HG02763 (cell line): ENCODE results near the gene FJX1.
"Not testable (repeated sequence)": the region's sequence is repeated elsewhere in the genome, so short reads cannot be mapped to it uniquely, and the experiment has no call there.

ENCODE experiments used
- ATAC-seq: cut with Tn5 transposase; IDR thresholded peaks from one replicate; pipeline ENCODE4 v1.9.1; 2021; ENCODE audit warnings: mild to moderate bottlenecking, moderate library complexity; ENCODE audit not compliant: unreplicated experiment

The FJX1 gene

DNA sequence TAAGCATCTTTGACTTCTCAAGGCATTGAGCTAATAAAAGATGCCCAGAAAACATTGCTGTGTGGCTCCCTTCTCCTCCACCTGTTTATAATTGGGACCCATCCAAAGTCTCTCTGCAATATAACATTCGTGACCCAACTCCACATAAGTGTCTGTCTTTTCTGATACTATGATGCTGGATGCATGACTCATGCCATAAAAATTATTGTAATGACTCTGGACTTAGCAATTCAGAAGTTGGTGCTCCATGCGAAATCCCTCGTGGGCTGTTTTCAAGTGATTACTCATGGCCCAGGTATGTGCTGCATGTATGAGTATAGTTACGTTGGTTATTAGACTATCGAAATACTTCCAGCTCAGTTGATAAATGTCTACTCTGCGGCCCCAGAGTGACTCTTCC is 11.7 kb downstream of the FJX1 start:
- ATAC-seq: no peak

DNA sequence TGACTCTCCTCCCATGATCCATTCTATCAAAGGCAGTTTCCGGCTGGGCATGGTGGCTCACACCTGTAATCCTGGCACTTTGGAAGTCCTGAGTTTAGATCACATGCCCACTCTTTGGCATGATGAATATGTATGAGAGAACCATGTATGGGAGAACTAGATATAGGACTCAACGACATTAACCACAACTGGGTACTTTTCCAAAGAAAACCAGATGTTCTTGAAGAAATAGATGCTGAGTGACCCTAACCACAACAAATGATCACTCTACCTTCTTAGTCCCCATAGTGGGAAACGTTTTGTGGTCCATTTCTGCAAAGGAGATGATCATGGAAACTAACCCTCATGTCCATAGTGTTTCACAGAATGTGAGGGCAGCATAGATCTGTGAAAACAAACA is 13.6 kb downstream of the FJX1 start:
- no peak for ATAC-seq

DNA sequence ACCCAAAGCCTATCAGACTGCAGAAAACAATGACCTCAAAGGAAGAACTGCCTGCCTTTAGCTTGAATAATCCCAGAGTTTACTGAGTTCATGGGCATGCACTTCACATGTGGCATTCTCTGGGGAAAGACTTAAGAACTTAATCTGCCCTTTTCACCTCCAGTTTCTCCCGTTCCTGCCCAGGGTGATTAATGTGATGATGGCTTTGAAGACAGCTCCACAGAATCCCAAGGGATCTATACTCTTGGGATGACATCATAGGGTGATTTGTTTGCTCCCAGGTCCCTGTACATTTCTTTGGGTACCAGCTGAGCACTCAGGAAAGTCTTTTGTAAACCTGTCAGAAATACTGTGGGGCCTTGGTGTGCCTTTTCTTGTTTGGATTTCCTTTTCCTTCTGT is 14.0 kb downstream of the FJX1 start:
- ATAC-seq: no peak

DNA sequence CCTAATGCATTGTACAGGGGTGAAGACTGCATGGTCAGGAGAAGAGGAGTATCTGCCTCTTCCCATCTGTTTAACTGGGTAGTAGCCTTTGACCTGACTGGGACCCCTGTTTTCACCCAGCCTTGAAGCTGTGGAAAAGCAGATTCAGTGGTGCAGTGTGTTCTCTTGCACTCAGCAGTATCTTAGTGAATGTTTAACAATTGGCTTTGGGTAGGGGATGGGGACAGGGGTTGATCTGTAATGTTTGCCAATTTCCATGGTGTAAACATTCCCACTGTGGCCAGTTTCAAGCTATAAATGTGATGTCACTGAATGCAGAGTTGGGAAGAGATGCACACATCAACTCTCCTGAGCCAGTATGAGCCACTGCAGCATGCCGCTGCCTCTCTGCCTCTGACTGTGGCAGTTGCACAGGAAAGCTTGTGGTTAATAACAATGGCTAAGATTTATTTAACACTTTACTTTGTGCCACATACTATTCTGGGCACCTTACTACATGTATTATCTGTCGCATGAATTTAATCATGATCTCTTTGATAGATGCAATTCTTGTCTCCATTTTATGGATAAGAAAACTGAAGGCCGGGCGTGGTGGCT is 15.7 kb downstream of the FJX1 start:
- no peak for ATAC-seq

DNA sequence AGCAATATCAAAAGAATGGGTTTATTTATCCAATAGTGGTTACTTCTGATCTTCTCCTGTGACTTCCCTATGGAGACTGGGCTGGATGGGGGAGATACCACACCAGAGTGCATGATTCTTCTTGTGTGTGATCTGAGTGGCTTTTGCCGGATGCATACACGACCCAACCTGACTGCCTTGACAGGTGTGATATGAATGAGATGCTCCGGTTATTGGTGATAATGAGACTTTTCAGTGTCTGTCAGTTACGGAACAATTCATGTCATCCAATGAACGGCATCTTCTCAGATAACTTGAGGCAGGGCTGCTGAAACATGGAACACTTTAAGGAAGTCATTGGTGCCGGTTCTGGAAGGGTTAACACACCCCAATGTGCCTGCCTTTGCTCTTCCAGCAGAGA is 17.7 kb downstream of the FJX1 start:
- no peak for ATAC-seq

DNA sequence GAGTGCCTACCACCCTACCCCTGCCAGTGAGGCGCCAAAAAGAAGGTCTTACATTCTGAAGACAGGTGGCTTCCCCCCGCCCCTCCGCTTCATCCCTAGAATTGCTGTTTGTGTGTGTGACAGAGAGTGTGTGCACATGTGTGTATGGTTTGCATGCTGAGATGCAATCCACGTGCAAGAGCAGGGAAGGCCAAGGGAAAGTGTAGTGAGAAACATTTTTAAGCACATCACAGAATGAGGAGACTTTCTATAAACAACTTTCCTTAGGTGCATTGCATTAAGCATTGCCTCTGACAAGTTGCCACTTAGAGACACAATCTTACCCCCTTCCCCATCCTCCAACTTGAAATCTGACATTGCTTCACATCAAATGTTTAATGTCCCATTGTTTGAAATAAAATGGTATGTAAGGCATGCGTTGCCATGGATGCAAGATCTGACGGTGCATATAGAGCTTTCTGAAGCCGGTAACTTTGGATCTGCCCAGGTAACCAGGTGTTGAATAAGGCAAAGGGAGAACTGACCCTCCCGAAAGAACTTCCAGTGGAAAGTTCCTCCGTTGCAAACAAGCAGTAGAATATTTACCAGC is 21.4 kb downstream of the FJX1 start:
- no peak for ATAC-seq

DNA sequence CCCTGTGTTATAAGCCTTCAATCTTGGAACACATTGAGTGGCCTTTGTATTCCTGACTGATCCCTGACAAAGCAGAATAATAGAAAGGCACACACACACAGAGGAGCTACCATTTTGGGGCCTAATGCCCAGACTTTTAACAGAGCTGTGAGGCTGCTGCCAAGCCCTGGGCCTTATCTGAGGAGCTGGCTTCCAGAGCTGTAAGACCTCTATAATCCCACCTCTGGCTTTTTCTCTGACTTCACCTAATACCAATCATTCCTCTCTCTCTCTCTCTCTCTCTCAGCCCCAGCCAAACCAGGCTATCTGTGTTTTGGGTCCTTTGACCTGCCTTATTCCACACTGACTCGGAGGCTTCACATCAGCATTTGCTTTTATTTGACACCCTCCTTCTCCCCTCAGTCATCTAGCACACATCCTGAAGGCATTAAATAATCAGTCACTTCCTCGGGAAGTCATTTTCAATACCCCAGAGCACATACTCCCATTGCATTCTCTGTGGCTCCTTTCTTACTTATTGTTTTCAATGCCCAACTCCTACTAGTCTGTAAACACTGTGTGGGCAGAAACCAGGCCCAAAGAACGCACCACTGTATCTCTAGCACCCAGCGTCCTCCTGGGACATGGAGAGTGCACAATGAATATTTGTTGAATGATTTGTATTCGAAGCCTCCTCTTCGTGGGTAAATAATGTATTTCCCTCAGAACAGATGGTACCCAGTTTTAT is 23.1 kb downstream of the FJX1 start:
- ATAC-seq: no peak

DNA sequence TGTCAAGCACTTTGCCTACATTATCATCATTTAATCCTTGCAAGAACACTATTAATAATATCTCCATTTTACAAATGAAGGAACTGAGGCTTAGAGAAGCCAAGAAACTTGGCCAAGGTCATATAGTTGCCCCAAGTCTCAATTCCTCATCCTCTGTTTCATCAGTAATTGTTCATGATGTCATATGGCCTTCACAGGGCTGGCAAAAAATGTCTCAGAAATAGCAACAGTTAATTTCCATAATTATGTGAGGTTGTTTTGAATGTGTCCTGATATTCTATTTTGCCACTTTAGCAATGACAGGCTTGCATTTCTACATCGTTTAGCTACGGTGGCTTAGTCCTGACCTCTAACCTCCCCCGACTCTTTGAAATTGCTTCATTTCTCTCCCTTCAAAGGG is 23.7 kb downstream of the FJX1 start:
- no peak for ATAC-seq

DNA sequence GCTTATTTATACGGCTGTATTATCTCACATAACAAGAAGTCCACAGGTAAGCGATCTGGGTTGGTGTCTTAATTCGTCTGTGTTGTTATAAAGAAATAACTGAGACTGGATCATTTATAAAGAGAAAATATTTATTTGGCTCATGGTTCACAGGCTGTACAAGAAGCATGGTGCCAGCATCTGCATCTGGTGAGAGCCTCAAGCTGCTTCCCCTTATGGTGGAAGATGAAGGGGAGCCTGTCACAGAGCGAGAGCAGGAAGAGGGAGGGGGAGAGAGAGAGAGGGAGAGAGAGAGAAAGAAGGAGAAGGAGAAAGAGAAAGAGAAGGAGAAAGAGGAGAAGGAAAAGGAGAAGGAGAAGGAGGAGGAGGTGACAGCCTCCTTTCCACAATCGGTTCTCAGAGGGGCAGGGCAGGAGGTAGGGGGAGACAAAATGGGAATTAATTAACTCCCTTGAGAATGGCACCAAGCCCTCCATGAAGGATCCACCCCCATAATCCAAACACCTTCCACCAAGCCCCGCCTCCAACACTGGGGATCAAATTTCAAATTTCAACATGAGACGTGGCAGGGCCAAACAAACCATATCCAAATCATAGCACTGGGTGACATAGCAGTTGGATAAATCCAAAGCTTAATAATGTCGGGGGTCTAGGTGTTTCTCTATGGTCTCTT is 29.3 kb downstream of the FJX1 start:
- ATAC-seq: no peak

DNA sequence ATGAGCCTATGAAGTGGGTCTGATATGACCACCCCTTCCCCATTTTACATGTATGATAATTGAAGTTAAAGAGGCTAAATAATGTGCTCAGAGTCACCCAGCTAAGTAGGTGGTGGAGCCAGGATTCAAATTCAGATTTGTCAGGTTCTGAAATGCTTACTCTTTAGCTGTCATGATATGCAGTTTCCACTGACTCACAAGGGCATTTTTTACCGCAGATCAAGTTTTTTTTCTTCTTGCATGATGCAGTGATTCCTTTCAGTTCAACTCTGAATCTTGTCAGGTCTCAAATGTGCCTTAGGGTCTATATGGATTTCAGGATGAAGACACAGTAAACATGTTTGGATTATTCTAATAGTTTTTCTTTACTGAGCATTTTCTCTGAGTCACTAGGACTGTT is 31.7 kb downstream of the FJX1 start:
- ATAC-seq: no peak

DNA sequence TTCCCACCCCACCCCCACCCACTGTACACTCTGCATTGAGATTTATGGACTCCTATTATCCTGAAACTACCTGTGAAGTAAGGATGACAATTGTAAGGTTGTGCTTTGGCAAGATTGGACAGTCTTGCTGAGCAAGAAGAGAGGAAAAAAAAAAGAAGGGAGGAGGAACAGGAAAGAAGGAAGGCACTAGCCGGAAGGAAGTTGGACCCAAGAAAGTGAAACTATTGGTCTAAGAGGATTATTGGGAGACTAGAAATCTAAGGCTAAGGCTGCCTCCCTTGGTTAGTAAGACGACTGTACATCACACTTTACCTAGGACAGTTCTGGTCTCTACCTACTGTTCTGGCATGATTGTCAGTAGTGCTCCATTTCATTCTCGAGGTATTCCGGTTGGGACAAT is 32.2 kb downstream of the FJX1 start:
- ATAC-seq: no peak

DNA sequence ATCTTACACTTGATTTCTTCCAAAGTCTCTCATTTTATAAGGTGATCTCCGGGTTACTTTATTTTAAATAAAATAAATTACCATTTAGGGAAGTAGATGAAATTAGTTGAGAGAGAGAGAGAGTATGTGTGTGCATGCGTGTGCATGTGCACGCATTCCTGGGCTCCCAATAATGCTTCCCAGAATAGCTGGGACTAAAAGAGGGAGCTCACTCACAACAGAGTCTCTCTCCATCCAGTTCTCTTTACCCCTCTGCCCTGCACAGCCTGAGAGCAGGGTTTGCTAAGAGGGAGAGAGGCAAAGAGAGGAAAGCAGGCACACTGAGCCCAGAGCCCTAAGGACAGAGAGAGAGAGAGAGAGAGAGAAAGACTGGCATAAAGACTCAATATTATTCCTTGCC is 33.0 kb downstream of the FJX1 start:
- ATAC-seq: no peak

DNA sequence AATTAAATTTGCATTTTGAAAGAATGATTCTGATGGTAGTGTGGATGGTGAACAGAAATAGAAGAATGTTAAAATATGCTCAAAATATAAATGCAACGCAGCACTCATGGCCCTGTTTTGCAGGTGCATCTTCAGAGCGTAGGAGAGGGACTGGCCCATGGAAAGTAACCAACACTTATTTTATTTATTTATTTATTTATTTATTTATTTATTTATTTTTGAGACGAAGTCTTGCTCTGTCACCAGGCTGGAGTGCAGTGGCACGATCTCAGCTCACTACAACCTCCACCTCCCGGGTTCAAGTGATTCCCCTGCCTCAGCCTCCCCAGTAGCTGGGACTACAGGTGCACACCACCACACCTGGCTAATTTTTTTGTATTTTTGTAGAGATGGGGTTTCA is 34.5 kb downstream of the FJX1 start:
- not testable (repeated sequence) for ATAC-seq

DNA sequence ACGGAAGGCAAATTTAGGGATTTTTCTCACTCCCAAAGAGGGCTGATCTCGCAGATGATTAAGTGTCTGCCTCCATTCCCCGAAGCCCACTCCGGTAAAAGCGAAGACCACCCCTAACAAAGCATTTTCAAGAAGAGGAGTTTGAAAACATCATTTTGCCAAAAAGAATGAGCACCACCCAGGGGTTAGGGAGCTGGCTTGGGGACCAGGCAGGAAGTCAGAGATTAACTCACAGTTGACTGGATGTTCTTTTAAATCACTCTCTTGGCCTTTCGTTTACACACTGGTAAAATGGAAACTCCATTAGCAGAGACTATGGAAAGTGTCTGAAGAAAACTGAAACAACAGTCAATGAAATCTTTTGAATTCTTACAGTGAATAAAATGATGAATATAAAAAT is 36.5 kb downstream of the FJX1 start:
- ATAC-seq: no peak

DNA sequence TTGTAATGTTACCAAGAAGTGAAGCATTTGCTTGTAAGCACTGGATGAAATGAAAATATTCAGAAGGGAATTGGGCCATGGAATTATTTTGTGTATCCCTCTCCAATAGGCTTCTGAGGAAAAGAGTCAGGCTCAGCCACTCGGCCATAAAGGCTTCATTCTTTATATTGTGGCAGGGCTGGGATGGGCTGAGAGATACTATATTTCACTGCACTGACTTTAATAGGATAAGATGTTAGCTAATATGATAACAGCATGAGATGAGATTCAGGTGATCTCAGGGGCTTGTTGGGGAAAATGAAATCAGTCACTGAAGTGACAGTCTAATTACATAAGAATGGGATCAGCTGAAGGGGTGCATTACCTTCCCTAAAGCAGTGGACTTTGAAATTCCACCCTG is 37.0 kb downstream of the FJX1 start:
- ATAC-seq: no peak

DNA sequence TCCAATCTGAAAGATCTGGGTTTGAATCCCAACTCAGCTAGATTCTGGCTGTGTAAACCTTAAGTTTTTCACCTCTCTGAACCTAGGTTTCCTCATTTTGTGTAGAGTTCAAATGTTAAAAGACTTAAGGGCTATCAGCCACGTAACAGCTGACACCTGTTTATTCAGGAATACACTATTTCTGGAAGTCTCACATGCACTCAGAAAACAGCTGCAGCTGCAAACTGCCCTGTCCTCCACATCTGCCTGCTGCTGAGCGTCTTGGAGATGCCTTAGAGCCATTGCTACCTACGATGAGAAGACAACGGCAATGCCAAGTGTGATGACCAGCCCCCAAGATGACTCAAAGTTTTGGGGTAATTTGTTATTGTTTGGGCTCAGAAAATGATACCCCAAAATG is 37.6 kb downstream of the FJX1 start:
- no peak for ATAC-seq

DNA sequence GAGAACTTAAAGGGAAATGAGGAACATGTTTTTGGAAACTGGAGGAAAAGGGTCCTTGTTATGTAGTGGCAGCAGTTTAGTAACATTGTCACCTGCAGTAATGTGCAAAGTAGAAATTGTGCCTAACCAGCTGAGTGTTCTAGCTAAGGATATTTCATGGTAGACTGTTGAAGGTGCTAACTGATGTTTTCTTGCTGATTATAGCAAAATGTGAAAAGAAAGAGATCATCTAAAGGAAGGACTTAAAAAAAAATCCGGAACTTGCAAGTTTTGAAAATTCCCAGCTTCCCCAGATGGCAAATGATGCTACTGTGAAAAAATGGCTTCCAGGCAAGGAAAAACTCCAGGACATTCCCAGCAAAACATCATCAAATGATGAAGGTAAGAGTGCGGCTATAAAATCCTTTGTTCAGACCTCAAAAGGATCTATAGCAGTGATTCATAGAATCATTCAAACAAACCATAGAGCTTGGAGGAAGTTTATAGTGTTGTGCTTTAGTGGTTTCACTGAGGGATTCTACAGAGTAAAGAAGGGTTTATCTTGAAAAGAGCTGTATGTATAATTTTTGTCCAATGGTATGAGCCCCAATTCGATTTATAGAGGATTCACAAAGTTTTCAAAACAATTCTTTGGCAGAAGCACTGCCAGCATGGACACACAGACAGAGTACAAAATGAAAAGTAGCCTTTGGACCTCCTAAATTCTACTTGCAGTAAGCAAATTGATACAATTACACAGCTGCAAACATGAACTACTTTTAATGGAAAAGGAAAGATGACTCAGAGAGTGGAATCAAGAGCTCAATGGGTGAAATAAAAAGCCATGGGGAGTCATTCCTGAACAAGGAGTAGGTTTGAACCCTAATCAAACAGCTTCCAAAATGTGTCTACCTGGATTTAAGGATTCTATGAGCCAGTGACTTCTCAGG is 40.0 kb downstream of the FJX1 start:
- no peak for ATAC-seq

DNA sequence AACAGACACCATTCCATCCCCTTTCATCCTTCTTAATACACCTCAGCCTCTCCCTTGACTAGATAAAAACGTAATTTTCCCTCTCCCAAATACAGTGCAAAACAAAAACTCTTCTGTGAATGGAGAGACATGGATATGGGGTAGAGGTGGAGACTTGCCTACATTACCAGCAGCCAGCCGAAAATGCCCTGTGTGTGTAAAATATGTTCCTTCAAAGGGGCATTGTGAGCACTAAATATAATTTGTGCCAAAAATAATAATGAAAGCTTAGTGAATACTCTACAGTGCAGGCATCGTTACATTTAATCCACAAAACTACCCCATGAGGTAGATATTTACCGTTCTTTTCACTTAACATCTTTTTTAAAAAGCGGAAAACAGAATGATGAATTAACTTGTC is 43.3 kb downstream of the FJX1 start:
- no peak for ATAC-seq

DNA sequence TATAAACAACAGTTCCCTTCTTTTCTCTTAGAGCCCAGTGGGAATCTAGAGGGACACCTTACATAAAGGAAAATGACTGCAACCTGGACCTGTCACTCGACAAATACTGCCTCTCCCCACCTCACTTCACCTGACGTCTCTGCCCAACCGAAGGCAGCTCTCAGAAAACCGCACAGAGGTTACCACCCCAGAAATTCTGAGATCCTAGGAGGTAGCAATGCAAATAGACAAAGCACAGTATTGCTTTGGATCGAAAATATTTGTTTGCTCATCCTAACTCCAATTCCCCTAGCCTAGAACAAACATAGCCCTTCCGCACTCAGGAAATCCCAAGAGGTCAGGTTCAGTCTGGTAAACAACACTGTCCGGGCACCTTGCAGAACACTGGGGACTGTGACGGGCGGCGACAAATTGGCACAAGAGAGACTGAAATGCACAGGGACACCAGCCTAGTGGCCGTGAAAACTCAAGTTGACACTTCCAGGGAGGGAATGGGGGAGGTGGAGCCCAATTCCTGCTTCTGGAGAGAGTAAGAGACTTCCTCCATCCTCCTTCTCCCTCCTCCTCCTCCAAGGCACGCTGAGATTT is 43.9 kb downstream of the FJX1 start:
- ATAC-seq: peak; percentile 28

DNA sequence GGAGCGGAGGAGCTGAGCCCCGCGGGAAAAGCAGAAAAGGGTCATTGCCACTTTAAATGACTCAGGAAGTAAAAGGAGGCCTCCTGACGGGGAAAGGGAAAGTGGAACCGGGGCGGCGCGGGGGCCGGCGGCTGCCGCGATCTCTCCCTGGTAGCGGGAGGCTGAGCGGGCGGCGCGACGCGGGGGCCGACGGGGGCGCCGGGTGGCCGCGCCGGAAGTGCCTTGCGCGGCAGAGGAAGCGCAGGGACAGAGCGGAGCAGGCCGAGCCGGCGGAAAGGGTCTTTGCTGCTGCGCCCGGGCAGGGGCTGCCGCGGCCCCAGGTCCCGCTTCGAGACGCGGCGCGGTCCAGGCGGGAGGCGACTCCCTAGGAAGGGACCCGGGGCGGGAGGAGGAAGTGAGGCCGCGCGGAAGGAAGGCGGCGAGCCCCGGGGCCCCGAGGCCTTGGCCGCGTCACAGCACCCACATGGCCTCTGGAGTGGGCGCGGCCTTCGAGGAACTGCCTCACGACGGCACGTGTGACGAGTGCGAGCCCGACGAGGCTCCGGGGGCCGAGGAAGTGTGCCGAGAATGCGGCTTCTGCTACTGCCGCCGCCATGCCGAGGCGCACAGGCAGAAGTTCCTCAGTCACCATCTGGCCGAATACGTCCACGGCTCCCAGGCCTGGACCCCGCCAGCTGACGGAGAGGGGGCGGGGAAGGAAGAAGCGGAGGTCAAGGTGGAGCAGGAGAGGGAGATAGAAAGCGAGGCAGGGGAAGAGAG is 44.6 kb downstream of the FJX1 start, which contains the start of gene TRIM44:
TSS of gene TRIM44 (plus strand) at position 127 of the 759 bp plus-strand sequence. CDS start at position 464, 337 bp downstream.
- peak; percentile 97 for ATAC-seq
